HG02938 (cell line): ENCODE data around the gene RNFT2.

ENCODE experiments used
- ATAC-seq: cut with Tn5 transposase; IDR thresholded peaks from one replicate; pipeline ENCODE4 v1.9.1; 2021; ENCODE audit warnings: mild to moderate bottlenecking, moderate library complexity; ENCODE audit not compliant: unreplicated experiment

The RNFT2 gene

GRCh38 chr12:116820064-116820656, 82.0 kb downstream of the RNFT2 start:
- ATAC-seq, result no peak

GRCh38 chr12:116821291-116821690, 83.2 kb downstream of the RNFT2 start:
- ATAC-seq, result no peak

- no peak for ATAC-seq
Measured at GRCh38 chr12:116827432-116827831, 89.3 kb downstream of the RNFT2 start.

GRCh38 chr12:116832353-116832752, 94.2 kb downstream of the RNFT2 start:
- no peak for ATAC-seq

- no peak for ATAC-seq
Measured at GRCh38 chr12:116833474-116833873, 95.4 kb downstream of the RNFT2 start.

- ATAC-seq, result no peak
Measured at GRCh38 chr12:116835484-116835883, 97.4 kb downstream of the RNFT2 start.

- no peak for ATAC-seq
Measured at GRCh38 chr12:116837097-116837496, 99.0 kb downstream of the RNFT2 start.

GRCh38 chr12:116838365-116838764, 100.2 kb downstream of the RNFT2 start:
- ATAC-seq, result no peak

GRCh38 chr12:116839287-116839830, 101.2 kb downstream of the RNFT2 start:
- no peak for ATAC-seq

- no peak for ATAC-seq
Measured at GRCh38 chr12:116843085-116843484, 105.0 kb downstream of the RNFT2 start.

- ATAC-seq, result no peak
Measured at GRCh38 chr12:116849216-116849615, 111.1 kb downstream of the RNFT2 start.

- no peak for ATAC-seq
Measured at GRCh38 chr12:116852303-116852702, 114.2 kb downstream of the RNFT2 start.

GRCh38 chr12:116853507-116853906, 115.4 kb downstream of the RNFT2 start:
- no peak for ATAC-seq

- no peak for ATAC-seq
Measured at GRCh38 chr12:116855744-116856470, 117.8 kb downstream of the RNFT2 start.

GRCh38 chr12:116856729-116857128, 118.6 kb downstream of the RNFT2 start:
- no peak for ATAC-seq

- ATAC-seq, result no peak
Measured at GRCh38 chr12:116859079-116859478, 121.0 kb downstream of the RNFT2 start.

- ATAC-seq, result no peak
Measured at GRCh38 chr12:116860263-116860662, 122.1 kb downstream of the RNFT2 start.

- peak; percentile 84 for ATAC-seq
Measured at GRCh38 chr12:116861320-116861719, 123.2 kb downstream of the RNFT2 start.

- no peak for ATAC-seq
Measured at GRCh38 chr12:116862167-116862566, 124.1 kb downstream of the RNFT2 start.

GRCh38 chr12:116863275-116863767, 125.2 kb downstream of the RNFT2 start:
- no peak for ATAC-seq

GRCh38 chr12:116864371-116865160, 126.5 kb downstream of the RNFT2 start:
- no peak for ATAC-seq
